Measurements from ENCODE around the gene JMJD6.

DNA sequence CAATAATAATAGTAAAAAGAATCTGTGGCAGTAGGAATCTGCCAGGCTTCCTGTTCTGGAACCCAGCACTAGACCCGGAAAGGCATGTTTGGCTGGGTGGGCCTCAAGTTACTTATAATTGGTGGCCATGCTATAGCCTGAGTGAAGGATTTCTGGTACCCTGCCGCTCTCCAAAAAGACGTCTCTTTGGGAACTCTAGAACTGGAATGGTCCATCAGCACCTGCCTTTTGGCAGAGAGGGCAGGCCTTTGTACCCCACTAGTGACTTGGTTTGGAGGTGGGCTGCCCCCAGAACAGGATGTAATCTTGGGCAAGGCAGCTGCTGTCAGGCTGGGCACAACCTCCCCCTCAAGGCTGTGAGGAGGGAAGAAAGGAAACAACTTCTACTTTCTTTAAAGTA lies 53.5 kb downstream of the JMJD6 start:
- no peak for TF ChIP-seq EZH2 (IDR thresholded peaks at IDR 0.05; ENCODE audit: borderline replicate concordance, low read length)
- no peak for TF ChIP-seq CTCF (IDR thresholded peaks at IDR 0.05; ENCODE audit: low read length)
